ENCODE data around the gene GABPB1.

Gene GABPB1

DNA sequence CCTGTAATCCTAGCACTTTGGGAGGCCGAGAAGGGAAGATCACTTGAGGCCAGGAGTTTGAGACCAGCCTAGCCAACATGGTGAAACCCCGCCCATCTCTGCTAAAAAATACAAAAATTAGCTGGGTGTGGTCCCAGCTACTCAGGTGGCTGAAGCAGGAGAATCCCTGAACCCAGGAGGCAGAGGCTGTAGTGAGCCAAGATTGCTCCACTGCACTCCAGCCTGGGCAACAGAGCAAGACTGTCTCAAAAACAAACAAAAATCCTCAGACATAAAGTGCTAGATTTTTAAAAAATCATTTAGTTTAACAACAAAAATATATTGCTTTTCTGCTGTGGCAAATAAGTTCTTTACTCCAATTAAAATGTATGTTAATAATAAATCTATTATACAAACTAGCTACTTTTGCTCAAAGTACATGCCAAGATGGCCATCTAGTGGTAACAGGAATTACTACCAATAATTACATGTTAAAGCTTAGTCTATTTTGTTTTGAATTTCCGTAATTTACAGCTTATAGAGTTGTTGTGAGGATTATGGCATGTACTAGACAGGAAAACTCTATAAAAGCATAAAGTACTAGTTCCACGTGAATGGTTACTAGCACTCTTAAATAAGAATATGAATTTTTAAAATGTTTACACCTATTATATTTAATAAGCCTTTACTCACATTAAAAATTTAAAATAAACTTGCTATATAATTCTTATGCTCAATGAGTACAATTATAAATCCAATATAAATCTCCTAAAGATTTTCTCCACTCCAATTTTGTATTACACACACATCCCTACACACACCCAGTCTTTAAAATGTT is 39.0 kb downstream of the GABPB1 start:
- Histone ChIP-seq H3K36me3 (ENCODE audit: control insufficient read depth, insufficient read depth, low read length) (no peaks in the 10 kb centered on the region), H3K27me3 (ENCODE audit: control insufficient read depth, insufficient read depth, low read length) (no peaks in the 10 kb centered on the region), H3K27ac (ENCODE audit: low read depth, low read length) (no peak overlapping the region), H3K9me3 (ENCODE audit: control insufficient read depth, insufficient read depth, low read length) (no peaks in the 10 kb centered on the region), H3K4me1 (ENCODE audit: control insufficient read depth, insufficient read depth, low read length) (no peaks in the 10 kb centered on the region), H3K4me3 (ENCODE audit: low read depth, low read length) (no peak overlapping the region), H3K9ac (ENCODE audit: low read depth, low read length) (no peak overlapping the region)

DNA sequence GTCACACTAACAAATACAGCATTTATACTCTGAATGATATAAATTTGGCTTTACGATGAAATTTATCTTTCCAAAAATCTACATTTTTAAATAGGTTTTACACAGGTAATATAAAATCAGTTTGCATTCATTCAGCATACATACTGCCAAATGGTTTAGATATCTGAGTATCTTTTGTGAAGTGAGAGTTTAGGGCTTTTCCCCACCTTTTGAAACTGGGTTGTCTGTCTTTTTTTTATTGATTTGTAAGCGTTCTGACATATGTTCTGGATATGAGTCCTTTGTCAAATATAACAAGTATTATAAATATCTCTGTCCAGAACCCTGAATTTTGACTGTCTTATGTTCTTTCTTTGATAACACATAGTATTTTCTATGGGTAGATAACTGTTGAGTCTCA is 42.4 kb downstream of the GABPB1 start:
- H3K27me3 ChIP-seq (ENCODE audit: control insufficient read depth, insufficient read depth, low read length) = no peaks in the 10 kb centered on the region

DNA sequence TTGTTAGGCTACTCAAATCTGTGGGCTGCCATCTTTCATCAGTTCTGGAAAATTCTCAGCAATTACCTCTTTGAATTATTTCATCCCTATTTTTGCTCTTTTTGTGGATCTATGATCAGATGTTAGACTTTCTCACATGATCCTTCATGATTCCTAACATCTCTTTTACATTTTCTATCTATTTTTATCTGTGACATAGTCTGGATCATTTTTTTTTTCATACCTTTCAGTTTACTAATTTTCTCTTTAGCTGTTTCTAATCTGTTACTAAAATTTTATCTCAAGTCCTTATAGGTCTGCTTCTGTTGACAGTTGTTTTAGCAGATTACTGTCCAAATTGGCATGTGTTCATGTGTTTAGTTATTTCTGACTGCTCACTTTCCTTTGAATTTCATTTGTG is 47.2 kb downstream of the GABPB1 start:
- H3K4me1 ChIP-seq (ENCODE audit: control insufficient read depth, insufficient read depth, low read length) = no peaks in the 10 kb centered on the region
- no peaks in the 10 kb centered on the region for H3K27me3 ChIP-seq (ENCODE audit: control insufficient read depth, insufficient read depth, low read length)
- H3K27ac ChIP-seq (ENCODE audit: low read depth, low read length) = no peak overlapping the region
- peaks cover 11% of the 10 kb centered on the region for H3K9me3 ChIP-seq (ENCODE audit: control insufficient read depth, insufficient read depth, low read length)
- no peak overlapping the region for H3K4me3 ChIP-seq (ENCODE audit: low read depth, low read length)
- H3K36me3 ChIP-seq (ENCODE audit: control insufficient read depth, insufficient read depth, low read length) = peaks cover 22% of the 10 kb centered on the region
- H3K9ac ChIP-seq (ENCODE audit: low read depth, low read length) = no peak overlapping the region

More for the DNA sequence above, 42.4 kb downstream of the GABPB1 start:
- Histone ChIP-seq H3K27ac (ENCODE audit: low read depth, low read length) (no peak overlapping the region), H3K9me3 (ENCODE audit: control insufficient read depth, insufficient read depth, low read length) (peaks cover 10% of the 10 kb centered on the region), H3K9ac (ENCODE audit: low read depth, low read length) (no peak overlapping the region), H3K4me3 (ENCODE audit: low read depth, low read length) (no peak overlapping the region), H3K4me1 (ENCODE audit: control insufficient read depth, insufficient read depth, low read length) (no peaks in the 10 kb centered on the region), H3K36me3 (ENCODE audit: control insufficient read depth, insufficient read depth, low read length) (peaks cover 9% of the 10 kb centered on the region)

DNA sequence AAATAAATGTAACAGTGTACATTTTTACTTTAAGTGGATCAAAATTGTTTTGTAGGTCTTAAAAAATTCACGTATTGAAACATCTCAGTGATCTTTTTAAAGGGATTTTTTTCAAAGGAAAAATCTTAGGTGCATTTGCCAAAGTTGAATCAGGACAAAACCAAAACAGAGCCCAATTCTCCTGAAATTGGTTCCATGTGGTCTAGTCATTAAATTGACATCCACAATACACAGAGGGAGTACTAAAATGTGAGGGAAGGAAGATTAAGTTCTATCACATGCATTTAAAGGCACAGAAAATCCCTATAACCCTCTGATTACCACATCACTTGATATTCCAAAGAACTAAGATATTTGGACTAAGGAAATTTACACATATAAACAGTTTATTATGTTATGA is 50.2 kb downstream of the GABPB1 start:
- no peak overlapping the region for H3K4me3 ChIP-seq (ENCODE audit: low read depth, low read length)
- H3K36me3 ChIP-seq (ENCODE audit: control insufficient read depth, insufficient read depth, low read length) = peaks cover 47% of the 10 kb centered on the region
- no peaks in the 10 kb centered on the region for H3K4me1 ChIP-seq (ENCODE audit: control insufficient read depth, insufficient read depth, low read length)
- no peak overlapping the region for H3K9ac ChIP-seq (ENCODE audit: low read depth, low read length)
- no peaks in the 10 kb centered on the region for H3K27me3 ChIP-seq (ENCODE audit: control insufficient read depth, insufficient read depth, low read length)
- peaks cover 11% of the 10 kb centered on the region for H3K9me3 ChIP-seq (ENCODE audit: control insufficient read depth, insufficient read depth, low read length)
- H3K27ac ChIP-seq (ENCODE audit: low read depth, low read length) = no peak overlapping the region

DNA sequence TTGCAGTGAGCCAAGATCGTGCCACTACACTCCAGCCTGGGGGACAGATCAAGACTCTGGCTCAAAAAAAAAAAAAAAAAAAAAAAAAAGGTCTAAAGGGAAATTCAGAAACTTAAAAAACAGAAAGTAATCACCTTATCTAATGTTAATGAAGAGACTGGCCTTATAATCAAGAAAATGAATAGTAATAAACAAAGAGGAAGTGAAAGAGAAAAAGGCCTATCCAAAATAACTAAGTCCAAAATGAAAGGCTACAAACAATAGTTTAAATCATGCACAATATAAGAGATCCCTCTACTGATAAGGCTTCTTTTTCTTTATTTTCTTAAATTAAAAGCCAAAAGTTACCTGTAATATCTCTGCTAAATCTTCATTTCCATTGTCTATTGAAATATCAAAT is 52.4 kb downstream of the GABPB1 start:
- no peak overlapping the region for H3K9ac ChIP-seq (ENCODE audit: low read depth, low read length)
- peaks cover under 1% of the 10 kb centered on the region; the same call in 1 of the 2 replicates for H3K9me3 ChIP-seq (ENCODE audit: control insufficient read depth, insufficient read depth, low read length)
- no peak overlapping the region for H3K27ac ChIP-seq (ENCODE audit: low read depth, low read length)
- no peaks in the 10 kb centered on the region for H3K4me1 ChIP-seq (ENCODE audit: control insufficient read depth, insufficient read depth, low read length)
- peaks cover 54% of the 10 kb centered on the region for H3K36me3 ChIP-seq (ENCODE audit: control insufficient read depth, insufficient read depth, low read length)
- H3K4me3 ChIP-seq (ENCODE audit: low read depth, low read length) = no peak overlapping the region
- no peaks in the 10 kb centered on the region for H3K27me3 ChIP-seq (ENCODE audit: control insufficient read depth, insufficient read depth, low read length)

DNA sequence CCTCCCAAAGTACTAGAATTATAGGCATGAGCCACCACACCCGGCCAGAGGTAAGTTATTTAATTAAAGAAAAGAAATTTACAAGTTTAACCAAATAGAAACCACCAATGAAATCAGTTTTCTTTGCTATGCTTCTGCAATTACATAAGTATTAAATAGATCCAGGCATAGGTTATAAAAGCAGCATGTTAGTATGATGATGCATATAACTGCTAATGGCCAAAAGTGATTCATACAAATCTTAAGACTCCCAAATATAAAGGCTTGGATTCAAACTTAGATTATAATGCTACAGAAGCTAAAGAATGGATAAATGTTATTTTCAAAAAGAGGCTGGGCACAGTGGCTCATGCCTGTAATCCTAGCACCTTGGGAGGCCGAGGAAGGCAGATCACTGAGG is 56.7 kb downstream of the GABPB1 start:
- no peaks in the 10 kb centered on the region for H3K27me3 ChIP-seq (ENCODE audit: control insufficient read depth, insufficient read depth, low read length)
- H3K36me3 ChIP-seq (ENCODE audit: control insufficient read depth, insufficient read depth, low read length) = peaks cover 61% of the 10 kb centered on the region
- H3K4me3 ChIP-seq (ENCODE audit: low read depth, low read length) = no peak overlapping the region

DNA sequence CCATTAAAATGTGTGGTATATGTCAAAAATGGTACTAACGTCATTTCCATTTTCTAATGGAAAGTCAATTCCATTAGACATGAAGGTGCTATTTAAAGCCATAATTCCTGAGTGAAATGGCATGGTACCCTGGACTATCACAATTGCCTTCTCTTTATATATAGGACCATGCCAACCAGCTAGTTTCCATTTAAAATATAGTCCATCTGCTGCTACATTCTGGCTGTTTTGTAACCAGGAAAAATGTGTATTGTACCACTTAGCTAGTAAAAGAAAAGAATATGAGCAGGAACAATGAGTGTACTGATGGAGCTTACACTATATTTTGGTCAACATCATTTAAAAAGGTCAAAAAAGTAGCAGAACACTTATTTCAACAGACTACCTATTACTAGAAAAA is 59.0 kb downstream of the GABPB1 start:
- H3K4me1 ChIP-seq (ENCODE audit: control insufficient read depth, insufficient read depth, low read length) = no peaks in the 10 kb centered on the region
- H3K27ac ChIP-seq (ENCODE audit: low read depth, low read length) = no peak overlapping the region
- peaks cover 42% of the 10 kb centered on the region for H3K36me3 ChIP-seq (ENCODE audit: control insufficient read depth, insufficient read depth, low read length)
- no peak overlapping the region for H3K4me3 ChIP-seq (ENCODE audit: low read depth, low read length)
- no peaks in the 10 kb centered on the region for H3K9me3 ChIP-seq (ENCODE audit: control insufficient read depth, insufficient read depth, low read length)
- no peaks in the 10 kb centered on the region for H3K27me3 ChIP-seq (ENCODE audit: control insufficient read depth, insufficient read depth, low read length)
- no peak overlapping the region for H3K9ac ChIP-seq (ENCODE audit: low read depth, low read length)

More for the DNA sequence above, 56.7 kb downstream of the GABPB1 start:
- H3K27ac ChIP-seq (ENCODE audit: low read depth, low read length) = no peak overlapping the region
- H3K9me3 ChIP-seq (ENCODE audit: control insufficient read depth, insufficient read depth, low read length) = no peaks in the 10 kb centered on the region
- no peaks in the 10 kb centered on the region for H3K4me1 ChIP-seq (ENCODE audit: control insufficient read depth, insufficient read depth, low read length)
- no peak overlapping the region for H3K9ac ChIP-seq (ENCODE audit: low read depth, low read length)

DNA sequence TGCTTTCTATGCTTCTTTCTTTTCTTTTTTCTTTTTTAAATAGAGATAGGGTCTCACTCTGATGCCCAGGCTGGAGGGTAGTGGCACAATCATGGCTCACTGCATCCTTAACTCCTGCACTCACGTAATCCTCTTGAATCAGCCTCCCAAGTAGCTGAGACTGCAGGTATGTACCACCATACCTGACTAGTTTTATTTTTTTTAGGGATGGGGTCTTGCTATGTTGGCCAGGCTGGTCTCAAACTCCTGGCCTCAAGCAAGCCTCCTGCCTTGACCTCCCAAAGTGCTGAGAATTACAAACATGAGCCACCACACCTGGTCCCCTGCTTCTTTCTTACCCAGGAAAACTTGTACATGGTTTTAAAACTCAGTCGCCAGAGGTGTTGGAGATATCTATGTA is 65.2 kb downstream of the GABPB1 start:
- no peak overlapping the region for H3K4me3 ChIP-seq (ENCODE audit: low read depth, low read length)
- H3K9ac ChIP-seq (ENCODE audit: low read depth, low read length) = no peak overlapping the region
- no peaks in the 10 kb centered on the region for H3K9me3 ChIP-seq (ENCODE audit: control insufficient read depth, insufficient read depth, low read length)
- H3K36me3 ChIP-seq (ENCODE audit: control insufficient read depth, insufficient read depth, low read length) = peaks cover 56% of the 10 kb centered on the region
- H3K4me1 ChIP-seq (ENCODE audit: control insufficient read depth, insufficient read depth, low read length) = no peaks in the 10 kb centered on the region
- H3K27ac ChIP-seq (ENCODE audit: low read depth, low read length) = no peak overlapping the region
- H3K27me3 ChIP-seq (ENCODE audit: control insufficient read depth, insufficient read depth, low read length) = no peaks in the 10 kb centered on the region

DNA sequence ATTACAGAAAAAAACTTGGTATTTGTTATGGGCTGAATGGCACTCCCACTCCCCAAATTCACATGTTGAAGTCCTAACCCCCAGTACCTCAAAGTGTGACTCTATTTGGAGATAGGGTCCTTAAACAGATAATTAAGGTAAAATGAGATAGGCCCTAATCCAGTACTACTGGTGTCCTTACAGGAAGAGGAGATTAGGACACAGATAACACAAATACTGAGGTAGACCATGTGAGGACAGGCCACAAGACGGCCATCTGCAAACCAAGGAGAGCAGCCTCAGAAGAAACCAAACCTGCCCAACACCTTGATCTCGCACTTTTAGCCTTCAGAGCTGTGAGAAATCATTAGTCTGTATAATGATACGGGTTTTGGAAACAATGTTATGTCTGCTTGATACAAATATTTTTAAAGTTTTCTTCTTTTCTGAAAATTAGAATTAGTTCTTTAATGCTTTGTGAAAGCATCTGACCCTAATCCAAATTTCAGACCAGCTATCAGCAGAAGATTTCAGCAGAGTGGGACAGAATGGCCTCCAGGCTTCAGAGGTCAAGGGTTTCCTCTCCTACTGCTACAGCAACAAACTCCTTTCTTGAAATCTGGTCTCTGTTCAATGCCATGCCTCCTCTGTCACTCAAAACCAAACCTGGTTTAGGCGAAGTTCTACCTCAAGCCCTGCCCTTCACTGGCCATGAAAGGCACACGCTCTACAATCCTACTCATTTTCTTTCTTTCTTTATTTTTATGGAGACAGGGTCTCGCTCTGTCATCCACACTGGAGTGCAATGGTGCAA is 67.5 kb downstream of the GABPB1 start:
- Histone ChIP-seq H3K36me3 (ENCODE audit: control insufficient read depth, insufficient read depth, low read length) (peaks cover 58% of the 10 kb centered on the region), H3K27me3 (ENCODE audit: control insufficient read depth, insufficient read depth, low read length) (no peaks in the 10 kb centered on the region), H3K9me3 (ENCODE audit: control insufficient read depth, insufficient read depth, low read length) (no peaks in the 10 kb centered on the region), H3K4me3 (ENCODE audit: low read depth, low read length) (no peak overlapping the region), H3K9ac (ENCODE audit: low read depth, low read length) (no peak overlapping the region), H3K4me1 (ENCODE audit: control insufficient read depth, insufficient read depth, low read length) (no peaks in the 10 kb centered on the region), H3K27ac (ENCODE audit: low read depth, low read length) (no peak overlapping the region)

DNA sequence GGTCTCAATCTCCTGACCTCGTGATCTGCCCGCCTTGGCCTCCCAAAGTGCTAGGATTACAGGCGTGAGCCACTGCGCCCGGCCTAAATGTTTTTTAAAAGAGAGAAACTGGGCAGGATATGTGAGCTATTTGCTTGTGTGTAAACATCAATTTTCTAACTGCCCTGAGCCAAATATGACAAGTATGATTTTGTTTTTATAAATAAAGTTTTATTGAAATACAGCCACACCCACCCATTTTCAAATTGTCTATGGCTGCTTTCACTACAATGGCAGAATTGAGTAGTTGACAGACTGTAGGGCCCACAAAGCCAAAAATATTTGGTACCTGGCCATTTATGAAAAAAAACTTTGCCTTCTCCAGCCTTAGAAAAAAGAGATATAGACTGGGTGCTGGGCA is 73.6 kb downstream of the GABPB1 start:
- Histone ChIP-seq H3K27me3 (ENCODE audit: control insufficient read depth, insufficient read depth, low read length) (no peaks in the 10 kb centered on the region), H3K36me3 (ENCODE audit: control insufficient read depth, insufficient read depth, low read length) (peaks cover 26% of the 10 kb centered on the region), H3K27ac (ENCODE audit: low read depth, low read length) (no peak overlapping the region)

DNA sequence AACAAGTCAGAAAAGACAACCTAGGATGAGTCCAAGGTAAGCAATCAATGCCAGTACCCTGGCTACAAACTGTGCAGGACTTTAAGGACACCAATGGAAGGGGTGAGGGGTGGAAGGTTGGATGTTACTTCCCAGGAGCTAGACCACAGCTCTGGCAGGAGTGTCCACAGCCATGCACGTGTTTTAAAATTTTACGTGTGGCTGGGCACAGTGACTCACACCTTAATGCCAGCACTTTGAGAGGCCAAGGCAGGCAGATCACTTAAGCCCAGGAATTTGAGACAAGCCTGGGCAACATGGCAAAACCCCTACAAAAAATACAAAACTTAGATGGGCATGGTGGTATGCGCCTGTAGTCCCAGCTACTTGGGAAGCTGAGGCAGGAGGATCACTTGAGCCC is 74.7 kb downstream of the GABPB1 start:
- H3K9me3 ChIP-seq (ENCODE audit: control insufficient read depth, insufficient read depth, low read length) = no peaks in the 10 kb centered on the region
- no peak overlapping the region for H3K27ac ChIP-seq (ENCODE audit: low read depth, low read length)
- no peak overlapping the region for H3K9ac ChIP-seq (ENCODE audit: low read depth, low read length)
- H3K4me3 ChIP-seq (ENCODE audit: low read depth, low read length) = no peak overlapping the region
- peaks cover 17% of the 10 kb centered on the region for H3K36me3 ChIP-seq (ENCODE audit: control insufficient read depth, insufficient read depth, low read length)
- no peaks in the 10 kb centered on the region for H3K4me1 ChIP-seq (ENCODE audit: control insufficient read depth, insufficient read depth, low read length)
- H3K27me3 ChIP-seq (ENCODE audit: control insufficient read depth, insufficient read depth, low read length) = no peaks in the 10 kb centered on the region

More for the DNA sequence above, 73.6 kb downstream of the GABPB1 start:
- H3K4me3 ChIP-seq (ENCODE audit: low read depth, low read length) = no peak overlapping the region
- no peak overlapping the region for H3K9ac ChIP-seq (ENCODE audit: low read depth, low read length)
- no peaks in the 10 kb centered on the region for H3K9me3 ChIP-seq (ENCODE audit: control insufficient read depth, insufficient read depth, low read length)
- no peaks in the 10 kb centered on the region for H3K4me1 ChIP-seq (ENCODE audit: control insufficient read depth, insufficient read depth, low read length)

All from HUES48 (cell line).